GM19035 (cell line): ENCODE measurements around the gene XPO6.

Source experiments
- ATAC-seq: cut with Tn5 transposase; IDR thresholded peaks from one replicate; pipeline ENCODE4 v1.9.1; 2021; ENCODE audit not compliant: unreplicated experiment

XPO6 gene

GRCh38 chr16:28208824-28209223, 2.9 kb downstream of the XPO6 start:
- ATAC-seq, result no peak

DNA sequence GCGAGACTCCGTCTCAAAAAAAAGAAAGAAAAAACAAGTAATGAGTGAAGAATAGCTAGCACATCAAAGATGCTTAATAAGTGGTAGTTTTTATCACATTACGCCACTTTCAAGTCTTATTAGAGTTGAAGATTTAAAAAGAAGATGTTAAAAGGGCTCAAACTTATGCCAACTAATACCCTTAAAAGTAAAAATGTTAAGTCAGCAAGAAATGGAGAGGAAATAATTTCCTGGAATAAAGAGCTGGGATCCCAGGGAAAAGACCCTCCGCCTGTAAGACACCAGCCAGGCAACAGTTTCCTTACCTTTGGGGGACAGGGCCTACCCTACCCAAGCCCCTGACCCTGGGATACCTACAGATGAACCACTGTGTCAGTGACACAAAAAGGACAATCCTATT, 3.6 kb downstream of the XPO6 start:
- no peak for ATAC-seq

GRCh38 chr16:28207399-28207798, 4.4 kb downstream of the XPO6 start:
- ATAC-seq, result no peak

DNA sequence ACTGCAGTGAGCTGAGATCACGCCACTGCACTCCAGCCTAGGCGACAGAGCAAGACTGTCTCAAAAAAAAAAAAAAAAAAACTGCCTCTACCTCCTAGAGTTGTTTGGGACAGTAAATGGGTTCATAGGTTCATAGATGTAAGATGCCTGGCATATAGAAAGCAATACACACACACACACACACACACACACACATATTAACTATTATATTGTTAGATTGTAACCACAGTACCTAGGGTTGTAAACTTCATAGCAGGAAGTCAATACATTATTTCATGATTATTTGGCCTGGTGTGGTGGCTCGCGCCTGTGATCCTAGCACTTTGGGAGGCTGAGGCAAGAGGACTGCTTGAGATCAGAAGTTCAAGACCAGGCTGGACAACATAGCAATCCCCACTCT, 5.8 kb downstream of the XPO6 start:
- ATAC-seq, result no peak

GRCh38 chr16:28205117-28205899, 6.5 kb downstream of the XPO6 start:
- no peak for ATAC-seq

GRCh38 chr16:28204622-28205021, 7.1 kb downstream of the XPO6 start:
- ATAC-seq, result no peak

GRCh38 chr16:28204204-28204603, 7.6 kb downstream of the XPO6 start:
- no peak for ATAC-seq

DNA sequence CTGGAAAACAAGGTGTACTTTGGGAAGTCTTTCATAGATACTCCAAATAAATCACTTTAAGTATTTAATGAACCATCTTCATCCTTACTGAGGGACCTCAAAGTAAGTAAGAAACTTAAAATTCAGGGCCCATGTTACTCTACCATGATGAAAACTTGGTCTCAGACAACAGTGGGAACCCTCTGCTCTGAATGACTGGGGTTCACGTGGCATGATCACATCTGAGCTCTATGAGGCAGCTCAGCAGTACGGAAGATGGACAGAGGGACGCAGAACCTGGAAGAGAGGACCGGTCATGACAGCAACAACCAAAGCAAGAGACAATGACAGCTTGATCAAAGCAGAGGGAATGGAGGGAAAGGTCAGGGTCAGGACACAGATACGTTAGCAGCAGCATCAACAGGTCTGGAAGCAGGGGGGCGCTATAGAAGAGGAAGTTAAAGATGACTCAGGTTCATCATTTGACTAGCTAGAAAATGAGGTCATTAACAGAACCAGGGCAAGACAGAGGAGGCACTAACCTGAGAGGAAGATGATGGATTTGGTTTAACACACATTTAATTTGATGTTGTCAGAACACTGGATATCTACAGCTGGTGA, 9.5 kb downstream of the XPO6 start:
- ATAC-seq, result no peak

- ATAC-seq, result no peak
These were observed 11.1 kb downstream of the XPO6 start for GRCh38 chr16:28200661-28201060.

GRCh38 chr16:28196387-28196987, 15.3 kb downstream of the XPO6 start:
- ATAC-seq, result no peak

- no peak for ATAC-seq
These were observed 15.9 kb downstream of the XPO6 start for GRCh38 chr16:28195859-28196258.

DNA sequence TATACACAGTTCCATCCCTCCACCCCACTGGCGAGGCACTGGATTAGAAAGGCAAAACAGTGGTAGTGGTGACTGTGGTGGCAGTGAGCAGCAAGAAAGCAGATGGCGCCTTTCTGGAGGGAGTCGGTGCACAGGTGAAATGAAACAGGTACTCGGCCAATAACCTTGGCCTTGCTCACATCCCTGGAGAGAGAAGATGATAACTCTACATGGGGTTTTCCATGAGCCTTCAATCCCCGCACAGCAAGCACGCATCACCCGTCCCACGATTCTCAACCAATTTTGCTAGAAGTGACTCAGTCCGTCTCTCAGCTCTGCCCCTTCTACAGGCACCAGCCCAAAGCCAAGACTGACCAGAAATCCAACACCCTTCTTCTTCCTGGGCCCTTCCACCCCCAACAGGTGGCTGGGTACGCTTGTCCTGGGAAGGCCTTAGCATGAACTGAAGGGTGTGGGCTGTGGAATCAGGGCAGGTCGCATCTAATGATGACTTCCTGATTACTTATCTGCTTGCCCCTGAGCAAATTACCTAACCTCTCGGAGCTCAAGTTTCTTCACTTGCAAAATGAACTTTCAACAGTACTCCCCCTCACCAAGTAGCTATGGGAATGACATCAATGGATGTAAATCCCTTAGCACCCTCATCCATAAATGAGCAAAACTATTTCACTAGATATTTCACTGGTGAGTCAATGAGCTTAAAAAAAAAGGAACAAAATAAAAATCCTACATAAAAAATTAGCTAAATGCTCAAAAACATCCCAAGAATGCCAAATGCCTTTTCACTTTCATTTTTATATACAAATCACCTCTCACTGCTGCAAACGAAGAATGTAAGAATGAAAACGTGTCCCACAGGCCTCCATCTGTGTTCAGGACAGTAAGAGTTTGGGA, 18.0 kb downstream of the XPO6 start:
- peak; percentile 17 for ATAC-seq

- peak; percentile 64 for ATAC-seq
These were observed 18.8 kb downstream of the XPO6 start for GRCh38 chr16:28192806-28193529.

DNA sequence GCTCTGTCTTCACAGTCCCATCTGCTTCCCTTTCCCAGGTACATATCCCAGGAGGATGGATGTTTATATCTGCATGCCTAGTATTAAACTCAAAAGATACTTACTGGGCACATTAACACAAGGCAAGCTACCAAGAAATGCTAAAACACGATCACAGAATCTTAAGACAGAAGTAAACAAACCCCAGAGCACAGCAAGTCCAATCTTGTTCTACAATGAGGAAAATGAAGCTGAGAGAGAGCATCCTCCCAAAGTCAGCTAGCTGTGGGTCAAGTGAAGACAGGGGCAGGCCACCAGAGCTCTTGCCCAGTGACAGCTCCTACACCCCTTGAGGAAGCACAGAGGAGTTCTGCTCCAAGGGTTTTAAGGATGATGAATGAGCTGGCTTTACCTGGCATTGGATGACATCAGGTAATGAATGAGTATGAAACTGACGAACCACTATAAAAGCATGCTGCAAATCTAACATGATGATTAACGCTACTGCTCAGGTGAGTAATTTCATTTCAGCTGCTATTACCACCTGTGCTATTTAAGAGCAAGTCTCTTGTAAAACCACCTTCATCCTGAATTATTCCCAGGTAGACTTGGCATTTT, 20.3 kb downstream of the XPO6 start:
- no peak for ATAC-seq

GRCh38 chr16:28189245-28189644, 22.5 kb downstream of the XPO6 start:
- ATAC-seq, result no peak

DNA sequence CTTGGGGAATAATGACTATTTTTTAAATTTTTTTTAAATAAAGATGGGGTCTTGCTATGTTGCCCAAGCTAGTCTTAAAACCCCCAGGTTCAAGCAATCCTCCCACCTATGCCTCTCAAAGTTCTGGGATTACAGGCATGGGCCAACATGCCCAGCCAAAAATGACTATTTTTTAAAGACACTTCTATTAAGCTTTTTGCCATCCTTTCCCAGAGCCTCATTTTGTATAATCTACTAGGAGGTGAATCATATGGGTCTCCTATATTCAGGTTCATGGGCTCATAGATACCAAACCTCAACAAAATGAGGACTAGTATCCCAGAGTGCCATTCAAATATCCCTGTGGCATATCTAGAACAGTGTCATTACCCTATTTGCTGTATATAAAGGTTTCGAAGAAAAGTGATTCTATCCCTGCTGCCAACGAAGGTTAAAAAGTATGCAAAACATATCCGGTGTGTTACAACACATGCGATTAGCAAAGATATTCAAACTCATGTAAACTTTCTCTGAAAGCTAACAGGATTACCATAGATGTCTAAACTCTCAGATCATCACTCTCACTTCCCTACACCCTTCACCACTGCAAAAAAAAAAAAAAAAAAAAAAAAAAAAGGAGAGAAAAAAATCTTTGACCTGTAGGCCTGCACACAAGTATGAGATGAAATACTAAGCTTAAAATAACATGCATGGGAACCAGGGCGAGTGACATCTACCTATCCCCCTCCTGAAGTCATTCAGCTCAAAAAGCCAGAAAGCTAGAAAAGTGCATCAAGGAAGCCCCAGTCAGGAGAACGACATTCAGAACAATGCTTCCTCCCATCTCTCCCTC, 23.5 kb downstream of the XPO6 start:
- peak; percentile 71 for ATAC-seq

GRCh38 chr16:28187595-28188004, 24.2 kb downstream of the XPO6 start:
- peak; percentile 41 for ATAC-seq

DNA sequence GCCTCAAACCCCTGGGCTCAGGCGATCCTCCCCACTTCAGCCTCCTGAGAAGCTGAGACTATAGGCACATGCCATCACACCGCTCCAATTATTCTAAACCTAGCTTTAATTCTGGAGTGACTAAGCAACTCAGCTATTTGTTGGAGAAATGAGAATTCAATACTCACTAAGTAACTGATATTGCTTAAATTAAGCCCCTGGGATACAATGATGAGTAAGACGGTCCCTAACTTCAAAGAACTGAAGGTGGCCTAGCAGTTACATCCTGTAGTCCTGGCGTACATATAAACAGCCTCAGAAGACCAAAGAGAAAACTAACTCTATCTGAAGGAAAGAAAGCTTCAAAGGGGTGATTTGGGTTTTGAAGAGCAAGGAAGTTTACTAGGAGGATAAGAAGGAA, 25.0 kb downstream of the XPO6 start:
- no peak for ATAC-seq

DNA sequence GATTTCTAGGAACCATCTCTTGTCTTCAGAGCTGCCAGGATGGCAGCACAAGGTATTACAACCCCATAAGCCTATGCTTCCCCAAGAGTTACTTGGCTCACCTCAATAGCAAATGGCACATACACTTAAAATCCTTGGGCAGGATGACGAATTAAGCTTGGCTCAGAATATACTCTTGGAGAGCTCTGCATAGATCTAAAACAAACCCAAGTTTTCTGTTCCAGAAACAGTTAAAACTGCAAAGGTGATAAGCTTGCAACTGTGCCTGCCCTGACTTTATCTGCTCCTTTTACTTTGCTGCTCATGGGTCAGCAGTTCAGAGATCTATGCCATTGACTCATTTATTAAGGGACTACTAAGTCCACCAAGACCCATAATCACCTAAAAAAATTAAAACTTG, 26.1 kb downstream of the XPO6 start:
- ATAC-seq, result no peak
